Lower leg skin (tissue), 4 donors: ENCODE data around the gene PLEKHG4B. TPM values are rescaled to one million over a fixed set of nuclear protein-coding genes. Genes with fewer than 3 reads are reported as not detected.

Experiments
- DNase-seq, 2 donors: peaks; one replicate each; pipeline ENCODE4 v3.0.0-alpha.2; 2019; ENCODE audit warnings: low spot score in 2 of 2
- H3K4me3 ChIP-seq: fragments of 200-600 bp; sonication (generic); 2 replicates; pipeline ENCODE4 v1.5.1; 2017; ENCODE audit warnings: mild to moderate bottlenecking, low read depth; ENCODE audit not compliant: poor library complexity, severe bottlenecking
- POLR2A ChIP-seq, 2 donors: fragments of 450-650 bp; IDR thresholded peaks; one replicate each; pipeline ENCODE4 v1.6.1; 2016 to 2017; ENCODE audit warnings: antibody characterized with exemption in 2 of 2, mild to moderate bottlenecking in 1 of 2, moderate library complexity in 1 of 2
- WGBS, 2 donors: methylation state at CpG; one replicate each; pipeline ENCODE4 v1.1.5; 2018; 5-methylcytosine and 5-hydroxymethylcytosine counted together
- intact Hi-C: fragments of 100-400 bp; cut with DNase I; formaldehyde crosslinking; loops from one replicate; pipeline ENCODE4 v1.15.0; 2023; ENCODE audit warnings: low total_unique reads
- total RNA-seq, 4 donors: library from RNA; depleted of rRNA; stranded (reverse); fragments of >200 nt; gene quantifications; one replicate each; pipeline ENCODE4 v1.1.0, GENCODE V29; 2016
- TF ChIP-seq, protein P1 (sequence below), 3 donors: fragments of 450-650 bp; IDR thresholded peaks; one replicate each; pipeline ENCODE4 v1.5.1; 2016; ENCODE audit warnings: antibody characterized with exemption in 3 of 3, mild to moderate bottlenecking in 3 of 3, moderate library complexity in 2 of 3

Gene PLEKHG4B
- total RNA-seq, 4 donors from 2014 or later, result 0.17 to 2.1 (median 0.36) TPM

DNA sequence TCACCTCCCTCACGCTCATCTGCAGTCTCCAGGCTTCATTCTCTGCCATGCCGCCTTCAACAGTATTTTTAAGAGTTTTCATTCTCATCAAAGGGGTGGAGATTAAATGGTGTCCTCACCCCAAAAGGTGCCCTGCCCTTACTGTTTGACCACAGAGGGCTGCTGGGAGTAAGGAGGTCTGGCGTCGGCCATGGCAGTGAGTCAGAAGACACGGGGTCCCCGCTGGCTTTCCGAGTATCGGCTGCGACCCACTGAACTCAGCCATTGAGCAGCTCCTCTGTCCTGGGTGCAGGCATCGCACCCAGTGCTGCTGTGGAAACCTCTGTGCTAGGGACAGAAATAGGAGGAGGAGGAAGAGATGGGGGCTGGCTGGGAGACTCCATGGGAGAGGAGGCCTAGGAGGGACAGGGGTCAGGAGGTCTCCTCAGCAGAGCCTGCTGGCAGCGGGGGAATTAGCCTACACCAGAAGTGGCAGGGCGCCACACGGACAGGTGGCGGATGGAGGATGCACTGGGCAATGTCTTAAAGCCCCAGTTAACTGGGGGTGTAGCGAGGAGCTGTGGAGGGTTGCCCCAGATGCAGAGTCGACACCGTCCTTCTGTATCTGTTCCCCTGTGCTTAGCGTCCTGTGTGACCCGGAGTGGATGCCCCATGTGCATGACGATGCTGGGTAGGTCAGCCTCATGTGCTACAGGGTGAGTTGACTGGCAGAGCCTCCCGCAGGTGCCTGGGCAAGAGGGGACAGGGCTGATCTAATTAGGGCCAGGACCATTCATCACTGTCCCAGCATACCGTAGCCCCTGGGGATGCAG, 15.4 kb upstream of the PLEKHG4B start:
- 78 to 84% methylated on average over 22 of the region's 22 CpGs for WGBS, 2 donors
- peak in 1 of 2 donors; percentile 75 for DNase-seq
- TF ChIP-seq POLR2A (IDR thresholded peaks at IDR 0.05), result no peak
- TF ChIP-seq, protein P1, sequence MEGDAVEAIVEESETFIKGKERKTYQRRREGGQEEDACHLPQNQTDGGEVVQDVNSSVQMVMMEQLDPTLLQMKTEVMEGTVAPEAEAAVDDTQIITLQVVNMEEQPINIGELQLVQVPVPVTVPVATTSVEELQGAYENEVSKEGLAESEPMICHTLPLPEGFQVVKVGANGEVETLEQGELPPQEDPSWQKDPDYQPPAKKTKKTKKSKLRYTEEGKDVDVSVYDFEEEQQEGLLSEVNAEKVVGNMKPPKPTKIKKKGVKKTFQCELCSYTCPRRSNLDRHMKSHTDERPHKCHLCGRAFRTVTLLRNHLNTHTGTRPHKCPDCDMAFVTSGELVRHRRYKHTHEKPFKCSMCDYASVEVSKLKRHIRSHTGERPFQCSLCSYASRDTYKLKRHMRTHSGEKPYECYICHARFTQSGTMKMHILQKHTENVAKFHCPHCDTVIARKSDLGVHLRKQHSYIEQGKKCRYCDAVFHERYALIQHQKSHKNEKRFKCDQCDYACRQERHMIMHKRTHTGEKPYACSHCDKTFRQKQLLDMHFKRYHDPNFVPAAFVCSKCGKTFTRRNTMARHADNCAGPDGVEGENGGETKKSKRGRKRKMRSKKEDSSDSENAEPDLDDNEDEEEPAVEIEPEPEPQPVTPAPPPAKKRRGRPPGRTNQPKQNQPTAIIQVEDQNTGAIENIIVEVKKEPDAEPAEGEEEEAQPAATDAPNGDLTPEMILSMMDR (IDR thresholded peaks at IDR 0.05), result no peak
- H3K4me3 ChIP-seq, result no peak overlapping the region
- intact Hi-C loops, result no loop called here

DNA sequence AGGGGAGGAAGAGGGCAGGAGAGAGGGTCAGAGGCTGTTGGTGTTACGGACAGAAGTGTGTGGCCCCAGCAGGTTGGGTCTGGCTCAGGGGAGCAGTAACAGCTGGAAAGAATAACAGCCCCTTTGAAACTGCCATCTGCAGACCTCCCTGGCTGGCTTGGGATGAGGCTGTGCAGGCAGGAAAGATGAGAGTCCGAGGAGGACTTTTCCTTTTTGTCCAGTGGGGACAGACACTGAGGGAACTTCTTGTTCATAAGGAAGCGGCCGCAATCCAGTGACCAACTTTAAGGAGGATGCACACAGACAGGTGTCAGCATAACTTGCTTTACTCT, 14.8 kb upstream of the PLEKHG4B start:
- WGBS, 2 donors, result 71 to 81% methylated on average over 4 of the region's 4 CpGs
- no peak overlapping the region for H3K4me3 ChIP-seq
- no peak for TF ChIP-seq POLR2A (IDR thresholded peaks at IDR 0.05)
- TF ChIP-seq, protein P1 (IDR thresholded peaks at IDR 0.05), result no peak
- intact Hi-C loops, result no loop called here
- DNase-seq, result no peak

GRCh38 chr5:77546-77945, 14.4 kb upstream of the PLEKHG4B start:
- H3K4me3 ChIP-seq, result no peak overlapping the region
- DNase-seq, result peak in 1 of 2 donors; percentile 52
- WGBS, 2 donors, result 80 to 85% methylated on average over 10 of the region's 10 CpGs
- intact Hi-C loops, result no loop called here
- no peak for TF ChIP-seq POLR2A (IDR thresholded peaks at IDR 0.05)
- TF ChIP-seq, protein P1 (IDR thresholded peaks at IDR 0.05), result no peak

DNA sequence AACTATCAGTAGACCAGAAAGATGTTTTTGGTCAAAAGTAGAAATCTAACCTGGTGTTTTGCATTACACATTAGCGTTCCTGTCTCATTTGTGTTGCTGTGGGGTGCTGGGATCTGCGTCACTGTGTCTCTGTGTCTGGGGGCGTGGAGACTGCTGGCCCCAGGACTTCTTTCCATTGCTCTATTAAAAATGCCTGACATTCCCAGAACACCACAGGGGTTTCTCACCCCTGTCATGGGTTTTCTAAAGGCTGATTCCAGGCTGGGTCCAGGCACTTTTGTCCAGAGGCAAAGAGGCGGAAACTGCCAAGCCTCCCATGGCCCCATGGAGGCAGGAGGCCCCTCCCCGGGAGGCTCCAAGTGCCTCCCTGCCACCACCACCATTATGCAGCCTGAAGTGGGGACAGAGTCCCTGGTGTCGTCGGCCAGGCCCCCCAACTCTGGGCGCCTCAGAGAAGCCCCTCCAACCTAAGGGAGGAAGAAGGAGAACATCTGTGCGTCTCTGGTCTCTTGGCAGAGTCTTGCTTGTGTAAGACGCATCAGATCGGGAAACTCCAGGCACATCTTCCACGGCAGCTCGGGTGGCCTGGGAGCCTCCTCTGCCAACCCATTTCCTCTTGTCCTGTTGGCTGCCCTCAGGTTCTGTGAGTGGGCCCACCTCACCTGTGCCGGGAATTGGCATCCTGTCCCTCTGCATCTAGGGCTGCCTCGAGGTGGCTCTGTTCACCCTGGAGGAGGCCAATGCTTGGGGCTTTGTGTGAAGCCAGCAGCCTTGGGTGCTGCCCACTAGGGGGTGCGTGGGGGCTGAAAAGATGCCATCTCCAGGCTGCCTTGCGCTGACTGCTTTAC, 13.8 kb upstream of the PLEKHG4B start:
- no peak for TF ChIP-seq POLR2A (IDR thresholded peaks at IDR 0.05)
- TF ChIP-seq, protein P1 (IDR thresholded peaks at IDR 0.05), result no peak
- H3K4me3 ChIP-seq, result no peak overlapping the region
- WGBS, 2 donors, result 71 to 76% methylated on average over 17 of the region's 17 CpGs
- intact Hi-C loops, result no loop called here
- peak in 1 of 2 donors; percentile 77 for DNase-seq

DNA sequence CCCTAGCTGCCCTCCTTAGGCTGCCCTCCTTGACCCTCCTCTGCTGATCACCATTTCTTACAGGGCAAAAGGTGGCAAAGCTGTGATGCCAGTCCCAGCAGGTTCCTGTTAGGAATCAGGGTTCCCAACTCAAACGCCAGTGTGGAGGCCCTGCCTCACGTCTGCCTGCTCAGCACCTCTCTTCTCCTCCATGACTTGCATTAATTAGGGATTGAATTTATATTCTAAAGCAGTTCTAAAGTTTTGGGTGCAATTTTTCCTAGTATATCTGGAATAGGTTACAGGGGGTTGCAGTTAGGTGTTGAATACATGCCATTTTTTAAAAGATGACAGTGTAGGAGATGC, 13.2 kb upstream of the PLEKHG4B start:
- DNase-seq, result no peak
- WGBS, 2 donors, result 61 to 72% methylated on average over 2 of the region's 2 CpGs
- H3K4me3 ChIP-seq, result no peak overlapping the region
- intact Hi-C loops, result no loop called here
- TF ChIP-seq POLR2A (IDR thresholded peaks at IDR 0.05), result no peak
- TF ChIP-seq, protein P1 (IDR thresholded peaks at IDR 0.05), result no peak
